ENCODE results near the gene COX14.

The COX14 gene

GRCh38 chr12:50084775-50085614 lies 27.0 kb upstream of the COX14 start, which contains the start of gene SMARCD1:
SMARCD1 (plus strand) TSS chr12:50085342; CDS start chr12:50085370, 28 bp downstream.
- peak; percentile 88 for DNase-seq (ENCODE audit: low read depth)

- DNase-seq (ENCODE audit: low read depth) = no peak
Observed at GRCh38 chr12:50085615-50086072, 26.4 kb upstream of the COX14 start.

DNA sequence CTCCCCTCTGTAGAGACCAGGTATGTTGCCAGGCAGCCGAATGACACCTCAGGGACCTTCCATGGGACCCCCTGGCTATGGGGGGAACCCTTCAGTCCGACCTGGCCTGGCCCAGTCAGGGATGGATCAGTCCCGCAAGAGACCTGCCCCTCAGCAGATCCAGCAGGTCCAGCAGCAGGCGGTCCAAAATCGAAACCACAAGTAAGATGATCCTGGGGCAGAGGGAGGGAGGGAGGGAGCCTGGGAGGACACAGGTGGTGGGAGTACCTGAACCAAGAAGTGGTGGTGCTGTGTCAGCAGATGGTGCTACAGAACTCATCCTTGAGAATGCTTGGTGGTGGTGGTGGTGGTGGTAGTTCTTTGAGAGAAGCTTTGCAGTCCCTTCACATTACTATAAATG lies 25.9 kb upstream of the COX14 start:
- no peak for DNase-seq (ENCODE audit: low read depth)

- DNase-seq (ENCODE audit: low read depth) = no peak
Observed at GRCh38 chr12:50087151-50087550, 24.9 kb upstream of the COX14 start.

DNA sequence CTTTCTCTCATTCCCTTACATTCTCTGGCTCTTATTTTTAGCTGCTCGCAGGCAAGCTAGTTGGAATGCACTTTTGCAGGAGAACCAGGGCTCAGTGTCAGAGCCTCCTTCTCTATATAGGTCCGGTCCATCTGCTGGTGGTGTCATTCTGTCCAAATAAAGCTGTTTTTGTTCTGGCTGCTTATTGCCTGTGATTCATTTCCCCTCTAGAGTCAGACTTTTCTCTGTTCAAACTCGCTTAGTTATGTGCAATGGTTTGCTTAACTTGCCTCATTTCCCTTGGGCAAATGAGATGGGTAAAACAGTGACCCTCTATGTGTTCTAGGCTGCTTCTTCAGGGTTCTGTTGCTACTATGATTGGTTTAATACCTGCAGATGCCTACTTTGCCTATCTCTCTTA lies 24.0 kb upstream of the COX14 start:
- DNase-seq (ENCODE audit: low read depth) = no peak

DNA sequence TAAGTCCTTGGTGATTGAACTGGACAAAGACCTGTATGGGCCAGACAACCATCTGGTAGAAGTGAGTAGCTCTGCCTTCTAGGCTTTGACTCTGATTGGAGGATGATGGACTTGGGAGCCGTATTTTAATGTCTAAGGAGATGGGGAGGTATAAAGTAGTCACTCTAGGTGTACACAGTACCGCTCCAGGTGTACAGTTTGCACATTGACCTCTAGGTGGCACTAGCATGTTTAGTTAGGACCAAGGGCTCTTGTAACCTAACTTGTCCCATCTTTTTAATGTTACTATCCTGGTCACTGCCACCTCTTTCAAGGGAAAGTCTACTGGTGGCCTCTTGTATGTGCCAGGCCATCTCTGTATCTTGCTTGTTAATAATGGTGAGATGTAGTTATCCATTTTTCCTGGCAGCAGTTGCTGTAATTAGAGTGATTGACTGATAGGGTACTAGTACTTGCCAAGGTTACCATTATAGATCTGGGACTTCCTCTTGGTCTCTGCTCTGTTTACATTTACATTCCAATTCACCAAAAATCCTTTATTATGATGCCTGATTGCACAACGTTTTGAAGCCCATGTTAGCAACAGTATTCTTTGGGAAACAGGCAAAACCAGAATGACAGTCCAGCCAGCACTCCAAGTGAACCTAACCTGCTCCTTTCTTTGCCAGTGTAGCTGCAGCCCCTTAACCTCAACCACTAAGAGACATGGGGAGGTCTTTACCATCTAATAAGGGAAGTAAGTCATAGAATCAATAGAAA lies 23.3 kb upstream of the COX14 start:
- no peak for DNase-seq (ENCODE audit: low read depth)

- DNase-seq (ENCODE audit: low read depth) = no peak
Observed at GRCh38 chr12:50089730-50090129, 22.3 kb upstream of the COX14 start.

DNA sequence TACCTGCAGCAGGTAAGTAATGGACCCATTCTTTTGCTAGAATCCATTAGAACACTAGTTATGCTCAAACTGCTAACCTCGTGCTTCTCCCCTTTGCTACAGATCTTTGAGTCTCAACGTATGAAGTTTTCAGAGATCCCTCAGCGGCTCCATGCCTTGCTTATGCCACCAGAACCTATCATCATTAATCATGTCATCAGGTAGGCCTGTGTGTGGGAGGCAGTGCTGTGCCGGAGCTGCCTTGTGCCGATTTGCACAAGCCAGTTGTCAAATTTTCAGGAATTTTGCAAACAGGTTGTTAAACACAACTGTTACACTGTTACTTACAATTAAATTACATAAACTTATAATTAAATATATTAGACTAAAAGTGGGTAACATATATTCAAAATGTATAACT lies 21.6 kb upstream of the COX14 start:
- DNase-seq (ENCODE audit: low read depth) = no peak

- no peak for DNase-seq (ENCODE audit: low read depth)
Observed at GRCh38 chr12:50097952-50098351, 14.1 kb upstream of the COX14 start.

DNA sequence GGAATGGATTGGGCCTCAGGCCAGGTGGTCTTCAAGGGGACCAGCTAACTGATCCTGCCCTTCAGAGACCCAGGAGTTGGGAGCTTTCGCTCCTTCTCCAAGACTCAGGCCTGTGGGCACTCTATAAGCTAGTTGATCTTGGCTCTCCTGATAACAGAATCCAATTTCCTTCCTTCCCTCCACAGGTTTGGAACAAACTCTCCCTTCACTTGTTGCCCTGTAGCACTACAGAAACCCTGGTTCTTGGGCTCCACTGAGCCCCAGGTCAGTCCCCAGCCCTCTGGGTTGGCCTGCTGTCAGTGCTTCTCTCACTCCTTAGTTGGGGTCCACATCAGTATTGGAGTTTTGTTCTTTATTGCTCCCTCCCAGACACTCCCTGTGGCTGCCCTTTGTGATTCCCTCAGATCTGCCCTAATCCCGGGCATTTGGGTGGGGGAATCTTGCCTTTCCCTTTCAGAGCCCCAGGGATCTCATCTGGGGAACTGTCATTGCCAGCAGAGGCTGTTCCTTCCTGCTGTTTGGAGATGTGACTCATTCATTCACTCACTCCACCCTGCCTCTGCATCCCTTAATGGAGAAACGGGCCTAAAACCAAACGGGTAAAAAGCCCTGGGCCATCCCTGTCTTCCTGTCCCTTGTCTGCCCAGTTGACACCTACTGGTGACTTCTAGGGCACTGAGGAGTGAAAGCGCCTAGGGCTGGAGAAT lies 12.6 kb upstream of the COX14 start:
- no peak for DNase-seq (ENCODE audit: low read depth)

GRCh38 chr12:50100561-50100960 lies 11.5 kb upstream of the COX14 start:
- no peak for DNase-seq (ENCODE audit: low read depth)

DNA sequence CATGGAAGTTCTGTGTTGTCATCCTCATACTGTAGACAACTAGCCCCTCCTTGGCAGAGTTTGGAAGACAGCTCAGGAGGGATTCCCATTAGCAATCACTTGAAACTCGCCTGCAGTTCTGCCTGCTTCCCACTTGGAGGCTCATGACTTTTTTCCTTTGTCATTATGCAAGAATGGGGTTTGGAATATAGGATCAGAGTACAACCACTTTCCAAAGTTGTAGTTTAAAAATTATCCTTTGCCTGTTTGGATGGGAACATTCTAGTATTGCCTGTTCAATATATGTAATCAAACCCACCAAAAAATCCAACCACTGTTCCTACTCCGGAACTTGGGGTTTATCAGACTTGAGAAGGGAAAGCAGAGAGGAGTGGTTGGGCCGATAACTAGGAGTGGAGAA lies 10.4 kb upstream of the COX14 start:
- DNase-seq (ENCODE audit: low read depth) = peak; percentile 65

- DNase-seq (ENCODE audit: low read depth) = no peak
Observed at GRCh38 chr12:50102131-50102531, 9.9 kb upstream of the COX14 start.

DNA sequence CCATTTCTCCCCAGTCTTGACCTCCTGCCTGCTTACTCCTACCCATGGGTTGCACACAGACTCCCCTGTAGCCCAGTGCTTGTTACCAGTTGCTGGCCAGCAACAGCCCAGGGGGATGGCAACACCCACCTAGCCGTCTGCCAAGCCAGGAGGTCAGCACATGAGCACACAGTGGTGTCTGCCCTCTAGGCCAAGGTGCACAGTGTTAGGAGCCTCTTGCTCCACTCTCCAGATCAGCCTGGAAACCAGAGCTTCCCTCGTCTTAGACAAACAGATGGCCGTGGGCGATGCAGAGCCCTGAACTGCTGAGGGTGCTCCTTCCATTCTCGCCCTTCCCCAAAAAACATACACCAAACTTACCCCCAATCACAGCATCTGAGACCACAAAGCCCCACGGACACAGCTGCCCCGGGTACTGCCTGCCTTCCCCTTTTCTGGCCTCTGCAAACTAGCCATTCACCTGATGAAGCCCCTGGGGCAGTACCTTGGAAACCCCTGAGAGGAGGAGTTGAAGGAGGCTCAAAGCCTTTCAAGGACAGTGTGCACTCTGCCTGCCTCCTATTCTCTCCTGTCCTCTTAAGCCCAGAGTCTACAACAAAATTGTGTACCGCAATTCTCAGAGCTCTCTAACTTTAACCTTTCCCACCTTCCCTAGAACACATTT lies 9.3 kb upstream of the COX14 start:
- no peak for DNase-seq (ENCODE audit: low read depth)

DNA sequence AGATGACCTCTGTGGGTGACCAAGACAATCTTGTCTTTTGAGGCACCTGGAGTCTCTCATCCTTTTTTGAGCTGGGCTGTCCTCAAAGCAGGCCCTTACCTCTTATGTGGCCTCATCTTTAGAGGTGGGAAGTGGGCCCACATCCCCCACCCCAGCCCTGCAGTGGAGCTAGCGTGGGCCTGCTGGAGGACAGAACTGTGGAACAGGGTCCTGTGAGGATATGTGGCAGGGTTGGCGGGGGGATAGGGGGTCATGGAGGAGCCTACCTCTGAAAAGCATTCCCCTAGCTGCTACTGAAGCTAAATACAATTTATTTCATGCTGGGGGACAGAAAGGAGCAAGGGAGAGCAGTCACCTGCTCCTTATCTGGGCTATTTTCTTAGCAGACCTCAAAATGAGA lies 8.7 kb upstream of the COX14 start:
- no peak for DNase-seq (ENCODE audit: low read depth)

- peak; percentile 50 for DNase-seq (ENCODE audit: low read depth)
Observed at GRCh38 chr12:50103767-50104321, 8.2 kb upstream of the COX14 start, which contains the start of gene GPD1. GPD1 (plus strand) TSS chr12:50104008; CDS start chr12:50104051, 43 bp downstream.

GRCh38 chr12:50104417-50105366 lies 7.3 kb upstream of the COX14 start:
- no peak for DNase-seq (ENCODE audit: low read depth)

- no peak for DNase-seq (ENCODE audit: low read depth)
Observed at GRCh38 chr12:50105913-50106450, 6.1 kb upstream of the COX14 start.

DNA sequence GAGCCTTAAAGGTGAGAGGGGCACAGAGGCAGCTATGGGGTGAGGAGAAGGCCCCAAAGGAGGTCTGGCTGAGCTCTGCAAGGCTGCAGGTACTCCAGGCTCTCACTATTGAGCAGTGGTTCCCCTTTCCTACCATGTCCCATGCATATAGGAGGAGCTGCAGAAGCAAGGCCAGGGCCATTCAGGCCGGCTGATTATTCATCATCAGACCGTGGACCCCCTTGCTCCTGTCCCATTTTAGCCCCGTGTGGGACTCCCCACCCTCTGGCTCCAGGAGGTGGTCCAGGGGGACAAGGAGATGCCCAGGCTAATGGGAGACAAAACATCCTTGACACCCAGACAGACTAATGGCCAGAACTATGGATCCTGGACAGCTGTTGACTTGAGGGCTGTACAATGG lies 5.1 kb upstream of the COX14 start:
- no peak for DNase-seq (ENCODE audit: low read depth)

Measured in amniotic epithelial cell (primary cell).